Urothelium cell line (cell line): ENCODE data around the gene RLN3.

Experiments
- DNase-seq: peaks from one replicate; pipeline ENCODE4 v3.0.0; 2011; ENCODE audit warnings: low spot score, mixed read lengths
- FAIRE-seq: peaks from 2 replicates; lab custom pipeline; 2011; peaks lifted over from hg19 to GRCh38; lab: Jason Lieb, UNC

RLN3 gene

DNA sequence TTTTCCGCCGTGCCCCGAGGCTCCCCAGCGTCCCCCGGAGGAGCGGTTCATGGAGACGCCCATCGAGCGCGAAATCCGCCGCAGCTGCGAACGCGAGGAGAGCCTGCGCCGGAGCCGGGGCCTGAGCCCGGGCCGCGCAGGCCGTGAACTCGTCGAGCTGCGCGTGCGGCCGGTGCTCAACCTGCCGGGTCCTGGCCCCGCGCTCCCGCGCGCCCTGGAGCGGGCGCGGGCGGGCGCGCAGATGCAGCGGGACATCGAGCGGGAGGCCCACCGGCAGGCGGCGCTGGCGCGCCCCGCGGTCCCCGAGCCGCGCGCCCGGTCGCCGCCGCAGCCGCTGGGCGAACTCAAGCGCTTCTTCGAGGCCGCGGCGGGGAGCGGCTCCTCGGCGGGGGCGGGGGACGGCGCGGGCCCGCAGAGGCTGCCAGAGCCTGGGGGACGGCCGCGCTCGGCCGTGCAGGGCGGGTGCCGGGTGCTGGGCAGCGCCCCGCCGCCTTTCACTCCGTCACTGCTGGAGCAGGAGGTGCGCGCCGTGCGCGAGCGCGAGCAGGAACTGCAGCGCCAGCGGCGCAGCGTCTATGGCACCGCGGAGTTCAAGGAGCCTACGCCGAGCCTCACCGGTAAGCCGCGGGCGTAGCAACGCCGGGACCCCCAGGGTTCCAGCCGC, 45.4 kb downstream of the RLN3 start:
- DNase-seq, result peak; percentile 68
- FAIRE-seq, result no peak

DNA sequence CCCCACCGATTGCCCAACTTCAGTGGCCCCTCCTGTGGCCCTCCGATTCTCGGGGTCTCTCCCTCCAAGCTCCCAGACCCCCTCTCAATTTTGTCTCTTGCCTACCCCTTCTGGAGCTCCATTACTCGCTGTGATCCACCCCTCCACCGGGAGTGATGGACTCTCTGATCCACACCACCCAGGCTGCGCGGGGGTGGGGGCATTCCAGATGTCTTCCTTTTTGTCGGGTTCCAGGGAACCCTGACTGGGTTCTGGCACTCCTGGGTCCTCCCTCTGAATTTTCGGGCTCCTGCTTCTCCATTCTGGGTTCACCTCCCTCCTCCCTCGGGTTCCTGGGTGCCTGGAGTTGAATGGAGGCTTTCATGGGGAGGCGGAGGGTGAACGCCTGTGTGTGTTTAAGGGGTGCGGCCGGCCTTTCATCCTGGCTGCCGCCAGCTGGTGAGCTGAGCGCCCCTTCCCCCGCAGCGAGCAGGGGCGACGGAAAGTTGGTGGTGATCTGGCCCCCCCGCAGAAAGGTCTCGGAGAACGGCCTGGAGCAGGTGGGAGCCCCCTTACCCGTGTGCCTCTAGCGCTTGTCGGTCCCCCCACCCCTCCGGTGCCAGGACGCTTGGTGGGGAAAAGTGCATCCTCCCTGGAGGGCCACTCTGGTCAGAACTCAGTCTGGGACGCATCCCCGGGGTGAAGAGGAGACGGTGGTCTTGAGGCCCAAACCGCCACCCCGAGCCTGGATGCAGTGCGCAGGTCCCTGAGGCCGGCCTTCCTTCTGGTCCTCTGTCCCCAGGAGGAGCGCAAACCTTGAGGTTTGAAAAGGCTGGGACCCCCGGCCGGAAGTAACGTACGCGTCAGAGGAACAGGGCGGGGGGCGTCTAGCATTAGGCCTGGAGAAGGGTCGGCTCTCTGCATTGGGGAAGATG, 46.2 kb downstream of the RLN3 start:
- DNase-seq, result no peak

DNA sequence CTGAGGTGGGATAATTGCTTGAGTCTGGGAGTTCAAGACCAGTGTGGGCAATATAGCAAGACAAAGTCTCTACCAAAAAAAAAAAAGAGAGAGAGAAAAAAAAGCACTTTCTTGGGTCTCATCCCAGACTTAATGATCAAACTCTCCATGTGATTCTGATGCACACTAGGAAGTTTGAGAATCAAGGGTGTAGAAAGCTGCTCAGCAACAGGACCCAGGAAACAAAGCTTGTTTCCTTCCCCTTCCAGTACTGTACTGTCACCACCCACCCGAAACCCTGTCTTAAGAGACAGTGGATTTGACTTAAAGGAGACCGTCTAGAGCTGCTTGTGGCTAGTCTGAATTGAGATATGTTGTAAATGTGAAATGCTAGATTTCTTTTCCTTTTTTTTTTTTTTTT, 50.5 kb downstream of the RLN3 start:
- FAIRE-seq, result no peak
- no peak for DNase-seq

More for the DNA sequence above, 46.2 kb downstream of the RLN3 start:
- FAIRE-seq, result no peak
